ENCODE data around the gene ACCS.

Gene ACCS

GRCh38 chr11:44095506-44096359, 29.7 kb downstream of the ACCS start, which contains the start of gene EXT2:
TSS of gene EXT2 (plus strand) at chr11:44095678. CDS start at chr11:44107713, 12,035 bp downstream.
- peak; percentile 59 for DNase-seq

DNA sequence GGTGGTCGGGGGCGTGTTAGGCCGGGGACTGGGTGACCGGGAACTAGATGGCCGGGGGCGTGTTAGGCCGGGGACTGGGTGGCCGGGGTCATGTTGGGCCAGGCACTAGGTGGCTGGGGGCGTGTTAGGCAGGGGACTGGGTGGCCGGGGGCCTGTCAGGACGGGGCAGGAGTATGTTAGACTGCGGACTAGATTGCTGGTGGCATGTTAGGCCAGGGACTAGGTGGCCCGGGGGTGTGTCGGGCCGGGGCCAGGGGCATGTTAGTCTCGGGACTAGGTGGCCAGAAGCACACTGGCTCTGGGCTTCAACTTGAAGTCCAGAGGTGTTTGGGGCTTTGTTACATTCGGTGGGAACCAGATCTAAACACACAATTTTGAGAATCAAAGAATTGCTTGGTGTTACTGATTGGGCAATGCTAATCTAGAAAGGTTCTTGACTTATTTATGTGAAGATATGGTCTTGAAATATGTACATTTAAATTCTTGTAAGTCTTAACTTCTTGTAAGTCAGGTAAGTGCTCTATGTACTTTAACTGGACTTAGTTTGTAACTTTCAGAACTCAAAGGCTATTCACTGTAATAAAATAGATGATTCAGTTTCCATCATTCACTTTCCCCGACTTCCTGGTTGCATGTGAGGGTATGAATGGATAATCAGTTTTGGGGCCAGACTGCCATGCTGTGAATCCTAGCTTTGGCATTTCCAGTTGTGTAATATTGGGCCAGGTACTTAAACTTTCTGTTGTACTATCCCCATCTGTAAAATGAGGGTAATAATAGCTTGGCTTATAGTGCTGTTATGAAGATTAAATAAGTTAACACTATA, 30.5 kb downstream of the ACCS start:
- DNase-seq: no peak

- DNase-seq: no peak
Observed at GRCh38 chr11:44097821-44098220, 31.8 kb downstream of the ACCS start.

GRCh38 chr11:44101098-44101497, 35.0 kb downstream of the ACCS start:
- DNase-seq: no peak

- no peak for DNase-seq
Observed at GRCh38 chr11:44104481-44105294, 38.6 kb downstream of the ACCS start.

GRCh38 chr11:44108260-44108659, 42.2 kb downstream of the ACCS start:
- DNase-seq: no peak

GRCh38 chr11:44110231-44110679, 44.2 kb downstream of the ACCS start:
- peak; percentile 48 for DNase-seq

DNA sequence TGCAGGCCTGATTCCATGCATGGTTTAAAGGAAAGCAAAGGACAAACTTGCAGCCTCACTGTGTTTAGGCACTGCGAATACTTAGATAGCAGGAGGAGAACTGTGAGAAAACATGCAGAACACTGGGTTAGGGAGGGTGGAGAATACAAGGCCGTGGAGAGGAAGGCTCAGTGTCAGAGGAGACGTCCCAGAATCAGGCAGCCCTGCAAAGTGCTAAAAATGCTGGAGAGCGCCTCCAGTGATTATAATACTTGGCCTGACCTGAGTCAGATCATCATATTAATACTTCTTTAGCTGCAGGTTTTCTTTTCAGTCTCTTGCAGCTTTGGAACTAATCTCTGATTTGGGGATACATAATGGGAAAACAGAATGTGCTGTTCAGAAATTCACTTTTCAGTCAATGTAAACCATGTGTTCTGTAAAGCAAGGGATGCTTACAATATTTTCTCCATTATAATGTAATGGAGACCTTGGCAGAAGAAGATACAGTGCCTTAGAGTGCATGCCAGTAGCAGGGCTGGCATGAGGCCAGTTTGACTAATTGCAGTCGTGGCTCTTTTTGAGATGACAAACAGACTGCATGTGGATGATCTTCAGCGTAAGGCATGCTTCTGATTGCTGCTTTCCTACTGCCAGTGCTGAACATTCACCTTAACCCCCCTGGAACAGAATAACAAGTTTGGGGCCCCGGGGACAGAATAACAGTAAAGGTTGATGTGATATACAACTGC, 46.2 kb downstream of the ACCS start:
- DNase-seq: no peak

- no peak for DNase-seq
Observed at GRCh38 chr11:44113018-44113417, 46.9 kb downstream of the ACCS start.

DNA sequence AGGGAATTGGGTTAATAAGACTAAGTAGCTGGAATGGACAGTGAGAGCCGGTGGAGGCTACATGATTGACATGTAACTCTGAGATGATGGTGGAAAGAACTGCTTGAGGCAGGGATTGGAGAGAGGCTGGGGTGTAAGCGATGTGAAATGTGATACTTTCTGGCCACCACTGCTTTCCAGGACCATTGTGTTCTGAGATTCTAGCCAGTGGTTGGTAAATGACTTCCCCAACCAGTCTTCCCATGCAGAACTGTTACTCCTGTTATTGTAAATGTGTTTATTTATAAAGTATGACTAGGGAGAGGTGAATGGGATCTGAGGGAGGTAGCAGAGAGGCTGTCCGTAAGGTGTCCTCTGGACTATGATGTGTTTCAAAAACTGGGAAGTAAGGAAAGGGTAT, 47.5 kb downstream of the ACCS start:
- DNase-seq: no peak

GRCh38 chr11:44116234-44116830, 50.3 kb downstream of the ACCS start:
- DNase-seq: no peak

DNA sequence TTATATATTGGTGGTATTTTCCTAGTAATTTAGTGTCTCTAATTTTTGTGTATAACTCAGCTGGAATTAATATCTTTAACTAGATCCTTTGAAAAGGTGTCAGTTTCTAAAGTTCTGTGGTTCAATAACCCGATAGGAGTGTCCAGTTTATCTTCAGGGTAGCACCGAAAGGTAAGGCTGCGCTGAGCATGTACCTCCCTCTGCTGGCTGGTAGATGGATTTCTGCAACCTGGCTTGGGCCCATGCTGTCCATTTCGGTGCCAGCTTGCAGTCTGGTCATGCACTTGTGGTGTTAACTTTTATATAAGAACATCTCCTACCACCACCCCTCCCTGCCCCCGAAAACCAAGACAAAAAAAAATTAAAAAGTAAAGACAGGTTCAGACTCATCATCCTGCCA, 54.1 kb downstream of the ACCS start:
- no peak for DNase-seq

DNA sequence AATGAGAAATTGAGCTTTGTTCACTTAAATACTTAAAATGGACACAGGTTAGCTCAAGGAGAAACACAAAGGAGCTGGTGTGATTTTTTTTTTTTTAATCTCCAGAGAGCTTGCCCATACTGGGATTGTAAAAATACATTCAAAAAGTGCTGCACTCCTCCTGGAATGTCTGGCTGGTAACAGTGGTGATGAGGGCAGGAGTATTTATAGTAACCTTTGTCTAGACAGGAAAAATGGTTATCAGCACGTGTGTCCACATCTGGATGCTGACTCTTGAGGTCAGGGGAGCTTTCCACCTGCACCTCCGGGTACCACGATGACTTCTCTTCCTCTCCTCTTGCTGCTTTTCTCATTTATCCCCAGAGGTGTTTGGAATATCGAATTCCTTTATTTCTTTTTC, 59.5 kb downstream of the ACCS start:
- DNase-seq: no peak

- no peak for DNase-seq
Observed at GRCh38 chr11:44126304-44126703, 60.2 kb downstream of the ACCS start.

DNA sequence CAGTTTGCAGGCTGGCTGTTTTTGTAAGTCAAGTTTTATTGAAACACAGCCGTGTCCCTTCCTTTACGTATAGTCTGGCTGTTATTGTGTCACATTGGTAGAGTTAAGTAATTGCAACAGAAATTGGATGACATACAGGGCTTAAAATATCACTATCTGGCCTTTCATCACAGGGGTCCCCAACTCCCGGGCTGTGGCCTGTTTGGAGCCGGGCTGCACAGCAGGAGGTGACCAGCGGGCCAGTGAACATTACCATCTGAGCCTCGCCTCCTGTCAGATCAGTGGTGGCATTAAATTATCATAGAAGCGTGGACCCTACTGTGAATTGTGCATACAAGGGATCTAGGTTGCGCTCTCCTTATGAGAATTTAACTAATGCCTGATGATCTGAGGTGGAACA, 61.1 kb downstream of the ACCS start:
- no peak for DNase-seq

GRCh38 chr11:44128729-44129128, 62.7 kb downstream of the ACCS start:
- DNase-seq: no peak

- no peak for DNase-seq
Observed at GRCh38 chr11:44130751-44131150, 64.7 kb downstream of the ACCS start.

GRCh38 chr11:44133335-44133946, 67.4 kb downstream of the ACCS start:
- peak; percentile 20 for DNase-seq
